Subcutaneous abdominal adipose tissue (tissue), 5 donors: ENCODE results near the gene NSD1.

Experiments used
- H3K27ac ChIP-seq: one replicate; pipeline ENCODE4 v1.7.0; 2013; ENCODE audit warnings: low read depth, mild to moderate bottlenecking, inconsistent platforms, low read length, moderate library complexity
- H3K27me3 ChIP-seq, 5 donors: one replicate each; pipeline ENCODE4 v1.7.0; 2013; ENCODE audit warnings: low read length in 5 of 5, inconsistent platforms in 1 of 5; ENCODE audit not compliant: control insufficient read depth in 5 of 5, insufficient read depth in 4 of 5
- H3K36me3 ChIP-seq, 5 donors: one replicate each; pipeline ENCODE4 v1.7.0; 2013; ENCODE audit warnings: low read length in 5 of 5; ENCODE audit not compliant: control insufficient read depth in 5 of 5, insufficient read depth in 5 of 5
- H3K4me1 ChIP-seq, 5 donors: one replicate each; pipeline ENCODE4 v1.7.0; 2013; ENCODE audit warnings: low read length in 5 of 5, mild to moderate bottlenecking in 3 of 5, moderate library complexity in 1 of 5; ENCODE audit not compliant: control insufficient read depth in 5 of 5, insufficient read depth in 5 of 5
- H3K4me3 ChIP-seq, 5 donors: one replicate each; pipeline ENCODE4 v1.7.0; 2013; ENCODE audit warnings: low read length in 5 of 5, low read depth in 1 of 5
- H3K9ac ChIP-seq, 5 donors: one replicate each; pipeline ENCODE4 v1.7.0; 2013; ENCODE audit warnings: low read length in 5 of 5, mild to moderate bottlenecking in 4 of 5, moderate library complexity in 3 of 5
- H3K9me3 ChIP-seq, 5 donors: one replicate each; pipeline ENCODE4 v1.7.0; 2013; ENCODE audit warnings: low read length in 5 of 5; ENCODE audit not compliant: control insufficient read depth in 5 of 5
- donor health status: healthy.
- donor health status: healthy.
- donor health status: healthy.
- donor health status: healthy.
- donor health status: healthy.

The NSD1 gene

GRCh38 chr5:177319913-177320588 is 186.5 kb downstream of the NSD1 start:
- peaks cover 0 to 6% (median 0%) of the 10 kb centered on the region in 5 donors for H3K4me1 ChIP-seq
- H3K4me3 ChIP-seq, result no peak overlapping the region
- H3K9me3 ChIP-seq, result no peaks in the 10 kb centered on the region
- no peak overlapping the region for H3K9ac ChIP-seq
- H3K27ac ChIP-seq, result no peak overlapping the region
- peaks cover 0 to 8% (median 6%) of the 10 kb centered on the region in 5 donors for H3K36me3 ChIP-seq
- H3K27me3 ChIP-seq, result no peaks in the 10 kb centered on the region

GRCh38 chr5:177320879-177321278 is 187.3 kb downstream of the NSD1 start:
- no peaks in the 10 kb centered on the region for H3K27me3 ChIP-seq
- H3K36me3 ChIP-seq, result peaks cover 0 to 8% (median 6%) of the 10 kb centered on the region in 5 donors
- no peak overlapping the region for H3K4me3 ChIP-seq
- no peak overlapping the region for H3K9ac ChIP-seq
- H3K27ac ChIP-seq, result no peak overlapping the region
- peaks cover 0 to 6% (median 0%) of the 10 kb centered on the region in 5 donors for H3K4me1 ChIP-seq
- H3K9me3 ChIP-seq, result no peaks in the 10 kb centered on the region

- no peaks in the 10 kb centered on the region for H3K9me3 ChIP-seq
- no peak overlapping the region for H3K4me3 ChIP-seq
- no peak overlapping the region for H3K9ac ChIP-seq
- H3K27ac ChIP-seq, result no peak overlapping the region
- H3K36me3 ChIP-seq, result peaks cover 0 to 23% (median 17%) of the 10 kb centered on the region in 5 donors
- no peaks in the 10 kb centered on the region for H3K27me3 ChIP-seq
- H3K4me1 ChIP-seq, result peaks cover 0 to 10% (median 0%) of the 10 kb centered on the region in 5 donors
Observed at GRCh38 chr5:177325868-177326381, 192.4 kb downstream of the NSD1 start.

GRCh38 chr5:177327539-177328522 is 194.3 kb downstream of the NSD1 start:
- Histone ChIP-seq H3K27me3 (no peaks in the 10 kb centered on the region), H3K9ac (peak overlapping the region in 2 of 5 donors; percentile 10 to 41), H3K27ac (no peak overlapping the region), H3K4me3 (no peak overlapping the region), H3K9me3 (no peaks in the 10 kb centered on the region), H3K4me1 (peaks cover 0 to 7% (median 0%) of the 10 kb centered on the region in 5 donors), H3K36me3 (peaks cover 0 to 36% (median 32%) of the 10 kb centered on the region in 5 donors)

GRCh38 chr5:177328545-177329231 is 195.1 kb downstream of the NSD1 start:
- H3K36me3 ChIP-seq, result peaks cover 0 to 45% (median 41%) of the 10 kb centered on the region in 5 donors
- no peak overlapping the region for H3K4me3 ChIP-seq
- H3K27ac ChIP-seq, result no peak overlapping the region
- H3K9me3 ChIP-seq, result no peaks in the 10 kb centered on the region
- H3K4me1 ChIP-seq, result peaks cover 0 to 7% (median 0%) of the 10 kb centered on the region in 5 donors
- H3K9ac ChIP-seq, result no peak overlapping the region
- H3K27me3 ChIP-seq, result no peaks in the 10 kb centered on the region

- peaks cover 0 to 7% (median 0%) of the 10 kb centered on the region in 5 donors for H3K4me1 ChIP-seq
- H3K9ac ChIP-seq, result no peak overlapping the region
- no peak overlapping the region for H3K4me3 ChIP-seq
- H3K9me3 ChIP-seq, result no peaks in the 10 kb centered on the region
- H3K27me3 ChIP-seq, result no peaks in the 10 kb centered on the region
- peaks cover 0 to 57% (median 53%) of the 10 kb centered on the region in 5 donors for H3K36me3 ChIP-seq
- H3K27ac ChIP-seq, result no peak overlapping the region
Observed at GRCh38 chr5:177329883-177330282, 196.3 kb downstream of the NSD1 start.

- Histone ChIP-seq H3K9me3 (no peaks in the 10 kb centered on the region), H3K36me3 (peaks cover 0 to 70% (median 66%) of the 10 kb centered on the region in 5 donors), H3K4me3 (no peak overlapping the region), H3K9ac (no peak overlapping the region), H3K27ac (no peak overlapping the region), H3K4me1 (peaks cover 0 to 7% (median 0%) of the 10 kb centered on the region in 5 donors), H3K27me3 (no peaks in the 10 kb centered on the region)
Observed at GRCh38 chr5:177330991-177331842, 197.6 kb downstream of the NSD1 start.

GRCh38 chr5:177332031-177332895 is 198.7 kb downstream of the NSD1 start:
- Histone ChIP-seq H3K27me3 (no peaks in the 10 kb centered on the region), H3K9me3 (no peaks in the 10 kb centered on the region), H3K9ac (no peak overlapping the region), H3K4me1 (peaks cover 0 to 7% (median 0%) of the 10 kb centered on the region in 5 donors), H3K27ac (no peak overlapping the region), H3K36me3 (peaks cover 0 to 80% (median 76%) of the 10 kb centered on the region in 5 donors), H3K4me3 (no peak overlapping the region)
